Esophagus muscularis mucosa (tissue), 4 donors: ENCODE measurements around the gene SH3TC2. TPM values are rescaled to one million over a fixed set of nuclear protein-coding genes. Genes with fewer than 3 reads are reported as not detected.

Experiments
- DNase-seq: peaks from one replicate; pipeline ENCODE4 v3.0.0-alpha.2; 2017; ENCODE audit errors: extremely low spot score
- H3K27ac ChIP-seq, 4 donors: fragments of 200-600 bp; sonication (generic); replicated peaks in 1 of 4; 1 replicate in 3 of 4; 2 replicates in 1 of 4; pipeline ENCODE4 v1.5.1; 2016 to 2019; ENCODE audit warnings: mild to moderate bottlenecking in 1 of 4
- H3K27me3 ChIP-seq, 4 donors: fragments of 200-600 bp; sonication (generic); one replicate each; pipeline versions ENCODE4 v1.5.1 to v1.6.0; 2016 to 2019
- H3K36me3 ChIP-seq, 4 donors: fragments of 200-600 bp; sonication (generic); one replicate each; pipeline ENCODE4 v1.5.1; 2016 to 2019
- H3K4me1 ChIP-seq, 4 donors: fragments of 200-600 bp; sonication (generic); one replicate each; pipeline ENCODE4 v1.5.1; 2016 to 2019
- H3K4me3 ChIP-seq, 4 donors: fragments of 200-600 bp; sonication (generic); 1 replicate in 2 of 4; 2 replicates in 2 of 4; pipeline ENCODE4 v1.5.1; 2016 to 2019; ENCODE audit warnings: mild to moderate bottlenecking in 4 of 4, moderate library complexity in 1 of 4
- H3K9me3 ChIP-seq, 4 donors: fragments of 200-600 bp; sonication (generic); 1 replicate in 3 of 4; 2 replicates in 1 of 4; pipeline ENCODE4 v1.5.1; 2016 to 2019
- CTCF ChIP-seq, 3 experiments: fragments of 200-600 bp in 2 of 3; fragments of 450-650 bp in 1 of 3; sonication (generic) in 2 of 3; IDR thresholded peaks; one replicate each; pipeline ENCODE4 v1.5.1; 2017 to 2019; ENCODE audit warnings: antibody characterized with exemption in 3 of 3, mild to moderate bottlenecking in 2 of 3, moderate library complexity in 1 of 3
- EP300 ChIP-seq: sonication (generic); formaldehyde crosslinking; IDR thresholded peaks from one replicate; pipeline ENCODE4 v1.6.1; 2017; ENCODE audit warnings: antibody characterized with exemption
- POLR2A ChIP-seq: fragments of 450-650 bp; IDR thresholded peaks from one replicate; pipeline ENCODE4 v1.6.1; 2017; ENCODE audit warnings: antibody characterized with exemption, moderate library complexity, mild to moderate bottlenecking, low read depth
- POLR2AphosphoS5 ChIP-seq, 2 donors: sonication (generic); formaldehyde crosslinking; IDR thresholded peaks; one replicate each; pipeline ENCODE4 v1.6.1; 2017; ENCODE audit warnings: antibody characterized with exemption in 2 of 2
- WGBS: methylation state at CpG from one replicate; pipeline ENCODE4 v1.1.5; 2018; 5-methylcytosine and 5-hydroxymethylcytosine counted together
- intact Hi-C: fragments of 100-400 bp; cut with DNase I; formaldehyde crosslinking; loops from one replicate; pipeline ENCODE4 v1.15.1; 2023
- total RNA-seq, 4 donors: library from RNA; depleted of rRNA; stranded (reverse); fragments of >200 nt; gene quantifications; one replicate each; pipeline versions ENCODE4 v1.1.0 to v1.2.1, GENCODE V29; 2016

The SH3TC2 gene
- total RNA-seq, 4 donors from 2014 or later = 0.84 to 2.4 (median 1.7) TPM

DNA sequence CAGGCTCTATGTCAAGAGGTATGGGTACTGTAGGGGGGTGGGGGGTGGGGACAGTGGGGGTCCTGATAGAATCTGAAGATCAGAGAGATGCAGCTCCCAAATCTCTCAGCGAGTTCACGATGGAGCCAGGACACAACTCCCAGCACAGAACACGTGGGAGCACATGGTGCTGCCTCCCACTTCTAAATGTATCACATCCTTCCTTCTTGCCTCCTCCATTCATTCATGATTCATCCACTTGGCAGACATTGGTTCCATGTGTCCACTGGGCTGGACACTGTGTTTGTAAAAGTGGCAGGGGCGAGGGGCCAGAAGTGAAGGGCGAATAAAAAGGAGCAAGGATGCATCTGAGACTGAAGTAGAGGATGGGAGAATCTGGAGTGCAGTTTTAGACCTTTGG lies 33.9 kb downstream of the SH3TC2 start:
- peaks cover 0 to 36% (median 0%) of the 10 kb centered on the region in 4 donors for H3K36me3 ChIP-seq
- intact Hi-C loops = no loop called here
- peaks cover 0 to 11% (median 0%) of the 10 kb centered on the region in 4 donors for H3K4me1 ChIP-seq

DNA sequence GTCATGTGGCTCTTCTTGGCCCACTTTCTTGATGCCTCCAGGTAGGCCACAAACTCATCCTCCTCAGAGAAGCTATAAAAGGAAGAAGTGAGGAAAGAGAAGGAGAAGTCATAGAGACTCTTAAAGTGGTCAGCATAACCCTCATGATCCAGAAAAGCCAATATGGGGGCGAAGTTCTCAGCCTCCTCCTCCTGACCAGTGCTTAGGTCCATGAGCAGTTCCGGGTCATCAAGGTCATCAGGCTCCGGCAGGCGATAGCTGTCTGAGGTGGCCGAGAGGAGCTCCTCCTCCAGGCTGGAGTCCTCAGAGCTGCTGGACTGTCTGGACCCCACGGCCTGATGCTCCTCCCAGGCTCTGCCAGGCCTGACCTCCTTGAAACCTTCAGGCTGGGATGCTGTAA lies 34.7 kb downstream of the SH3TC2 start:
- no peak for DNase-seq
- intact Hi-C loops = no loop called here
- Histone ChIP-seq H3K27me3 (no peaks in the 10 kb centered on the region), H3K9me3 (no peaks in the 10 kb centered on the region), H3K27ac (no peak overlapping the region), H3K4me3 (no peak overlapping the region), H3K36me3 (peaks cover 0 to 36% (median 0%) of the 10 kb centered on the region in 4 donors), H3K4me1 (peaks cover 0 to 11% (median 0%) of the 10 kb centered on the region in 4 donors)
- 97% methylated on average over 4 of the region's 6 CpGs for WGBS
- no peak for TF ChIP-seq CTCF (IDR thresholded peaks at IDR 0.05)
- no peak for TF ChIP-seq EP300
- no peak for TF ChIP-seq POLR2AphosphoS5 (IDR thresholded peaks at IDR 0.05)
- no peak for TF ChIP-seq POLR2A

More for the DNA sequence above, 33.9 kb downstream of the SH3TC2 start:
- WGBS = 96% methylated on average over 5 of the region's 5 CpGs
- H3K4me3 ChIP-seq = no peak overlapping the region
- TF ChIP-seq POLR2AphosphoS5 (IDR thresholded peaks at IDR 0.05) (no peak), EP300 (no peak), CTCF (IDR thresholded peaks at IDR 0.05) (no peak), POLR2A (no peak)
- DNase-seq = no peak
- H3K27me3 ChIP-seq = no peaks in the 10 kb centered on the region
- H3K9me3 ChIP-seq = no peaks in the 10 kb centered on the region
- H3K27ac ChIP-seq = no peak overlapping the region

DNA sequence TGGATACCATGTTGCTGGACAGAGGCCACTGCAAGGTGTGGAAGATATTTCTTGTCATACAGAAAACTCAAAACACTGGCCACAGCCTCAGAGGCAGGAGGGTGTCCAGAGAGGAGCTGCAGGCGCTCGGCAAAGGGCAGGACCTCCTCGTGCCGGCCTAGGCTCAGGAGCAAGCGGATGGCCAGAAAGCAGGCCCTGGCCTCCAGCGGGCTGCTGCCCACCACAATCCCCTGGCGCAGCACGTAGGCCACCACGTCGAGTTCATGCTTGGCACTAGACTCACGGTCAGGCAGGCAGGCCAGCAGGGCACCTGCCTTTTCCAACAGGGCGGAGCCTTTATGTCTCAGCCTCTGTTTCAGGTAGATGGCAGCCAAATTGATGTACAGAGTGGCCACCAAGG lies 35.2 kb downstream of the SH3TC2 start:
- 100% methylated on average over 6 of the region's 12 CpGs for WGBS
- DNase-seq = no peak
- Histone ChIP-seq H3K4me1 (peaks cover 0 to 11% (median 0%) of the 10 kb centered on the region in 4 donors), H3K36me3 (peaks cover 0 to 36% (median 0%) of the 10 kb centered on the region in 4 donors), H3K4me3 (no peak overlapping the region), H3K9me3 (no peaks in the 10 kb centered on the region), H3K27ac (no peak overlapping the region), H3K27me3 (no peaks in the 10 kb centered on the region)
- intact Hi-C loops = no loop called here
- no peak for TF ChIP-seq POLR2A

DNA sequence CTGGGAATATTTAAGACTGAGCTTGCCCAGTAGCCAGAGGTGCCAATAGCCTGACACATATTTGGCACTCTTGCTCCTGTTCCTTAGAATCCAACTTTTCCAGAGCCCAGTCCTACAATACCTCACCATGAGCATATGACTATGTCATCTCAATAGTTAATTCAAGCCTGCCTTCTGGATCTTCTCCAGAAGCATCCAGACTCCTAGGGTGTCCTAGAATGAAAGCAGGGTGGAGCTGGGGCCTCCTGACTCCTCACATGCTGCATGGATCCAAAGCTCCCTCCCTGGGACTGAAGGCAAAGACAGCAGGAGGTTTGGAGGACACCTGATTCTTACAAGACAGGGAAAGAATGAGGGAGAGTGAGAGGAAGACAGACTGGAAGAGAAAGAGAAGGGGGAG lies 37.9 kb downstream of the SH3TC2 start:
- peaks cover 0 to 13% (median 0%) of the 10 kb centered on the region in 4 donors for H3K4me1 ChIP-seq
- TF ChIP-seq EP300 (no peak), CTCF (IDR thresholded peaks at IDR 0.05) (no peak), POLR2A (no peak)
- intact Hi-C loops = no loop called here
- H3K4me3 ChIP-seq = no peak overlapping the region
- no peaks in the 10 kb centered on the region for H3K9me3 ChIP-seq
- peaks cover 0 to 29% (median 0%) of the 10 kb centered on the region in 4 donors for H3K36me3 ChIP-seq
- no peak for DNase-seq
- no peaks in the 10 kb centered on the region for H3K27me3 ChIP-seq
- H3K27ac ChIP-seq = no peak overlapping the region

- TF ChIP-seq POLR2A = no peak
- TF ChIP-seq CTCF (IDR thresholded peaks at IDR 0.05) = no peak
- TF ChIP-seq EP300 = no peak
- TF ChIP-seq POLR2AphosphoS5 (IDR thresholded peaks at IDR 0.05) = no peak
- 33% methylated on average over 1 of the region's 1 CpG for WGBS
- Histone ChIP-seq H3K36me3 (peaks cover 0 to 25% (median 0%) of the 10 kb centered on the region in 4 donors), H3K4me3 (no peak overlapping the region), H3K27me3 (no peaks in the 10 kb centered on the region), H3K4me1 (peaks cover 0 to 18% (median 2%) of the 10 kb centered on the region in 4 donors), H3K9me3 (no peaks in the 10 kb centered on the region), H3K27ac (no peak overlapping the region)
- intact Hi-C loops = no loop called here
- no peak for DNase-seq
Observed at GRCh38 chr5:149024477-149024876, 38.4 kb downstream of the SH3TC2 start.
